Measurements from ENCODE around the gene C3orf70. TPM values are rescaled to one million over a fixed set of nuclear protein-coding genes. Genes with fewer than 3 reads are reported as not detected.
A peak's percentile ranks its signal among the peaks of the same experiment; 100 is the strongest.

C3orf70 gene
- total and polyA plus RNA-seq, 8 donors: 2.2 to 6.3 (median 4.6) TPM

DNA sequence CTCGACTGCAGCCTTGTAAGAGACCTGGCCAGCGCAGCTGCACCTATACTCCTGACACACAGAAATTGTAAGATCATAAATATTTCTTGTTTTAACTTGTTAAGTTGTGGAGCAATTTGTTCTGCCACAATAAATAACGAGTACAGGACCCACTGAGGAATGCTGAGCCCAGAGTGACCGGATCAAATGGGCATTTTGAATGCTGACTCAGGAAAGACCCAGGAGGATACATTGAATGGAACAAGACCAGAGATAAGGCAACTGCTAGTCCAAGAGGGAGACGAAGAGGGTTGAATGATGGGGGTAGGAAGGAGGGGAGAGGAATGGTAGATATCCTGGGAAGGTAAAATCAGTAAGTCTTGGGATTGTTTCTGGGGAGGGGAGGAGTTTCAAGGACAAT lies 8.9 kb upstream of the C3orf70 start:
- peaks cover 0 to 23% of the 10 kb centered on the region in 2 donors for H3K27me3 ChIP-seq
- H3K9me3 ChIP-seq: no peaks in the 10 kb centered on the region
- TF ChIP-seq CTCF (IDR thresholded peaks at IDR 0.05): no peak
- intact Hi-C loops (cut with DNase I): no loop called here
- ATAC-seq (no peak), DNase-seq (no peak)
- H3K4me1 ChIP-seq: no peaks in the 10 kb centered on the region
- H3K4me3 ChIP-seq: no peak overlapping the region
- no peak overlapping the region for H3K27ac ChIP-seq
- H3K36me3 ChIP-seq: no peaks in the 10 kb centered on the region

DNA sequence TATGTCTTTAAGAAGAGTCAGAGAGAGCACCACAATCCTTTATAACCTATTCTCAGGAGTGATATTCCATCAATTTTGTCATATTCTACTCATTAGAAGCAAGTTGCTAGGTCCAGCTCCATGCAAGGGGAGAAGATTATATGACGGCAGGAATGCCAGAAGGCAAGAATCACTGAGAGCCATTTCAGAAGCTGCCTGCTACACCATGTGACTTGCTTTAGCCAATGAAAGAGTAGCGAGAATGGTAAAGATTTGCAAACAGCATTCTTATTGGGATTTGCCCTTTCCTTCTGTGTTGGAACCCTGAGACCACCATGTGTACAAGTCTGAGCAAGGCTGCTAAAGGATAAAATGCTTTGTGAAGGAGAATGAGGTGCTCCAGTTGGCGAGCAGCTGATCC lies 4.5 kb upstream of the C3orf70 start:
- Histone ChIP-seq H3K4me3 (no peak overlapping the region), H3K27me3 (peaks cover 8 to 64% of the 10 kb centered on the region in 2 donors), H3K27ac (no peak overlapping the region), H3K36me3 (no peaks in the 10 kb centered on the region), H3K9me3 (no peaks in the 10 kb centered on the region), H3K4me1 (peaks cover 4 to 9% of the 10 kb centered on the region in 2 donors)
- intact Hi-C loops (cut with DNase I): no loop called here
- DNase-seq (no peak), ATAC-seq (no peak)
- TF ChIP-seq CTCF (IDR thresholded peaks at IDR 0.05): no peak

DNA sequence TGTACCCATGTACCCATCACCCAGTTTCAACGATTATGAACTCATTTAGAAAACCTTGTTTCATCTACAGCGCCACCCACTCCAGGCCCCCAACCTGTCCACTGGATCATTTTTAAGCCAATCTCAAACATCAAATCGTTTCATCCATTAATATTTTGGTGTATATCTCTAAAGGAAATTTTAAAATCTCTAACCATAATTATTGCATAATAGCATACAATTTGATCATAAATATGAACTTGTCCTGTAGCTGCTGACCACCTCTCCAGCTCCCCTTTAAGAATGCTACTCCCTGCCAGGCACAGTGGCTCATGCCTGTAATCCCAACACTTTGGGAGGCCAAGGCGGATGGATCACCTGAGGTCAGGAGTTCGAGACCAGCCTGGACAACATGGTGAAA lies 2.8 kb upstream of the C3orf70 start:
- H3K27me3 ChIP-seq: peaks cover 22 to 80% of the 10 kb centered on the region in 2 donors
- TF ChIP-seq CTCF (IDR thresholded peaks at IDR 0.05): no peak
- H3K4me1 ChIP-seq: peaks cover 4 to 18% of the 10 kb centered on the region in 2 donors
- ATAC-seq: no peak
- no peaks in the 10 kb centered on the region for H3K9me3 ChIP-seq
- H3K36me3 ChIP-seq: no peaks in the 10 kb centered on the region
- no peak overlapping the region for H3K27ac ChIP-seq
- DNase-seq: no peak
- intact Hi-C loops (cut with DNase I): no loop called here
- H3K4me3 ChIP-seq: no peak overlapping the region

DNA sequence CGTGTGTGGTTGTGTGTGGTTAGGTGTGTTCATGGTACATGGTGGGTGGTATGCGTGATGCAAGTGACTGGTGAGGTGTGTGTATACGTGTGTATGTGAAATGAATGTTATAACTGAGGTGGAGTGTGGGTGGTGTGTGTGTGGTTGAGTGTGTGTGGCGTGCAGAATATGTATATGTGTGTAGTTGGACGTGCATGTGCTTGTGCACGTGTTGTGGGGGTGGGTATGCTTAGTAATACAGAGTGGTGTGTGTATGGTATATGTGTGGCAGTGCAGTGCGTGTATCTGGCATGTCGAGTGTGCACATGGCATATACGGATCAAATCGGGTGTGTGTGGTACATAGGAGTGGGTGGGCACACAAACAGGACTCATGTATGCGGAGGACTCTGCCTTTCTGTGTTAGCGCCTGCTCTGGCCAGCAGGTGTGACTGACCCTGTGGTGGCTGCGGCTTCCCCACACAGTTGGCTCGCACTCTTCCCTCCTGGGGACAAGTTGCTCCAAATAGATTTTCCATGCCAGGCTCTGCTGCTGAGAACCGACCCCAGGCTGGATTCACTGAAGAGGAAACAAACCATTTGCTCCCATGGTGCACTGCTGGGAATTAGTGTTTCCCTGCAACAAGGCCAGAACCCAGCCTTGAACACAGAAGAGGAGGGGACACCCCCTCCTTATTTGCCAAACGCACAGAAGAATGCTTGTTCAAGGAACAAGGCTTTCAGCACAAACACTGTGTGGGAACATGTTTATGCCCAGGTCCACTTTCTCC lies 1.2 kb upstream of the C3orf70 start:
- H3K27me3 ChIP-seq: peaks cover 30 to 94% of the 10 kb centered on the region in 2 donors
- no peak overlapping the region for H3K27ac ChIP-seq
- TF ChIP-seq CTCF (IDR thresholded peaks at IDR 0.05): no peak
- H3K4me3 ChIP-seq: no peak overlapping the region
- ATAC-seq (no peak), DNase-seq (no peak)
- peaks cover 4 to 18% of the 10 kb centered on the region in 2 donors for H3K4me1 ChIP-seq
- no peaks in the 10 kb centered on the region for H3K36me3 ChIP-seq
- H3K9me3 ChIP-seq: no peaks in the 10 kb centered on the region
- intact Hi-C loops (cut with DNase I): no loop called here

GRCh38 chr3:185153171-185153771 lies 411 bp upstream of the C3orf70 start:
- peak overlapping the region in 1 of 2 donors; percentile 81 for H3K27ac ChIP-seq
- TF ChIP-seq CTCF (IDR thresholded peaks at IDR 0.05): no peak
- intact Hi-C loops (cut with DNase I): no loop called here
- peak in 2 of 4 donors; percentile 24 to 67 for DNase-seq
- peaks cover 33 to 94% of the 10 kb centered on the region in 2 donors for H3K27me3 ChIP-seq
- H3K36me3 ChIP-seq: no peaks in the 10 kb centered on the region
- peaks cover 4 to 18% of the 10 kb centered on the region in 2 donors for H3K4me1 ChIP-seq
- peak overlapping the region; percentile 45 to 56 for H3K4me3 ChIP-seq
- peak; percentile 25 for ATAC-seq
- no peaks in the 10 kb centered on the region for H3K9me3 ChIP-seq

Measured in left lung (tissue), 10 donors.